ENCODE data around the gene PLA2G2A. TPM values are rescaled to one million over a fixed set of nuclear protein-coding genes. Genes with fewer than 3 reads are reported as not detected.

The PLA2G2A gene
- total RNA-seq, 3 donors from 2014 or later (not counting 1 experiment from before 2014, with no cell fraction given) = not detected

DNA sequence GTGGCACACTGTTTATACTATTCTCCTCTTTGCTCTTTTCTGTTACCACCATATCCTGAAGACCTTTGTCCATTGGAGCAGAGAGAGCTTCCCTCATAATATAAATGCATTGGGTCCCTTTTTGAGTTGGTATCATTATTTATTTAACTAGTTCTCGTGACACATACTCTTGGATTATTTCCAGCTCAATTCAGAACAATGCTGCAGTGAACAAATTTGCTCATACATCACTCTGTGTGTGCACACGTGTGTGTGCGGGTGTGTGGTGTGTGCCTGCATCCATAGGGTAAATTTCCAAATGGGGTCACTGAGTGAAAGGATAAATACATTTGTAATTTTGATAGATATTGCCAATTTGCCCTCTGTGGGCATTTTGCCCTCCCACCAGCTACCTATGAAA lies 5.8 kb downstream of the PLA2G2A start:
- H3K4me3 ChIP-seq (ENCODE audit: low read length) = no peak overlapping the region
- ATAC-seq = no peak
- DNase-seq = no peak
- intact Hi-C loops (cut with micrococcal nuclease) = no loop called here
- no peaks in the 10 kb centered on the region for H3K27me3 ChIP-seq (ENCODE audit: control insufficient read depth, insufficient read depth, low read length)
- TF ChIP-seq, protein P1, sequence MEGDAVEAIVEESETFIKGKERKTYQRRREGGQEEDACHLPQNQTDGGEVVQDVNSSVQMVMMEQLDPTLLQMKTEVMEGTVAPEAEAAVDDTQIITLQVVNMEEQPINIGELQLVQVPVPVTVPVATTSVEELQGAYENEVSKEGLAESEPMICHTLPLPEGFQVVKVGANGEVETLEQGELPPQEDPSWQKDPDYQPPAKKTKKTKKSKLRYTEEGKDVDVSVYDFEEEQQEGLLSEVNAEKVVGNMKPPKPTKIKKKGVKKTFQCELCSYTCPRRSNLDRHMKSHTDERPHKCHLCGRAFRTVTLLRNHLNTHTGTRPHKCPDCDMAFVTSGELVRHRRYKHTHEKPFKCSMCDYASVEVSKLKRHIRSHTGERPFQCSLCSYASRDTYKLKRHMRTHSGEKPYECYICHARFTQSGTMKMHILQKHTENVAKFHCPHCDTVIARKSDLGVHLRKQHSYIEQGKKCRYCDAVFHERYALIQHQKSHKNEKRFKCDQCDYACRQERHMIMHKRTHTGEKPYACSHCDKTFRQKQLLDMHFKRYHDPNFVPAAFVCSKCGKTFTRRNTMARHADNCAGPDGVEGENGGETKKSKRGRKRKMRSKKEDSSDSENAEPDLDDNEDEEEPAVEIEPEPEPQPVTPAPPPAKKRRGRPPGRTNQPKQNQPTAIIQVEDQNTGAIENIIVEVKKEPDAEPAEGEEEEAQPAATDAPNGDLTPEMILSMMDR (IDR thresholded peaks at IDR 0.05) = no peak
- H3K4me3 Mint-ChIP-seq = no peak overlapping the region
- H3K36me3 ChIP-seq (ENCODE audit: control insufficient read depth, insufficient read depth, low read length) = no peaks in the 10 kb centered on the region
- peaks cover 33 to 36% of the 10 kb centered on the region in 2 donors for H3K27me3 Mint-ChIP-seq (ENCODE audit: low read depth in 2 of 2)
- no peak overlapping the region for H3K27ac ChIP-seq (ENCODE audit: low read length)
- WGBS (ENCODE audit: insufficient coverage) = 80% methylated on average over 2 of the region's 3 CpGs
- H3K27ac Mint-ChIP-seq = no peak overlapping the region
- H3K9me3 Mint-ChIP-seq = no peaks in the 10 kb centered on the region
- no peaks in the 10 kb centered on the region for H3K4me1 Mint-ChIP-seq
- no peaks in the 10 kb centered on the region for H3K4me1 ChIP-seq (ENCODE audit: control insufficient read depth, insufficient read depth, low read length)
- no peaks in the 10 kb centered on the region for H3K9me3 ChIP-seq (ENCODE audit: control insufficient read depth, insufficient read depth, low read length)
- no peaks in the 10 kb centered on the region for H3K36me3 Mint-ChIP-seq

DNA sequence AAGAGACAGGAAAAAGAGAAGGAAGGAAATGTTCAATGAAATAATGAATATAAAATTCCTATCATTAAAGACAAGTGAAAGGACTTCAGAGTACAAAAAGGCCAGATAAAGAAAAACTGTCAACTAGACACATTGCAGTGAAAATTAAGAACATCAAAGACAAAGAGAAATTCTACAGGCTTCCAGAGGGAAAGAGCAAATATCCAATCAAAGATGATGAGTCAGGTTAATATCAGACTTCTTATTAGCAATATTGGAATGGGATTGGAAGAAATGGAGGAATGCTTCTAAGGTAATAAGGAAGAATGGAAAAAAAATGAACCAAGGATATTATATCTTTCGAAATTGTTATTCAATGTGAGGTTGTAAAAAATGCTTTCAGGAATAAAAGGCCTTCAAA lies 7.8 kb downstream of the PLA2G2A start:
- Histone ChIP-seq H3K4me1 (ENCODE audit: control insufficient read depth, insufficient read depth, low read length) (no peaks in the 10 kb centered on the region), H3K9me3 (ENCODE audit: control insufficient read depth, insufficient read depth, low read length) (no peaks in the 10 kb centered on the region), H3K4me3 (ENCODE audit: low read length) (no peak overlapping the region), H3K36me3 (ENCODE audit: control insufficient read depth, insufficient read depth, low read length) (no peaks in the 10 kb centered on the region), H3K27me3 (ENCODE audit: control insufficient read depth, insufficient read depth, low read length) (no peaks in the 10 kb centered on the region), H3K27ac (ENCODE audit: low read length) (no peak overlapping the region)
- H3K27ac Mint-ChIP-seq = no peak overlapping the region
- no peaks in the 10 kb centered on the region for H3K36me3 Mint-ChIP-seq
- intact Hi-C loops (cut with micrococcal nuclease) = no loop called here
- 67% methylated on average over 1 of the region's 1 CpG for WGBS (ENCODE audit: insufficient coverage)
- no peaks in the 10 kb centered on the region for H3K9me3 Mint-ChIP-seq
- DNase-seq (no peak), ATAC-seq (no peak)
- TF ChIP-seq, protein P1 (IDR thresholded peaks at IDR 0.05) = no peak
- no peaks in the 10 kb centered on the region for H3K4me1 Mint-ChIP-seq
- no peak overlapping the region for H3K4me3 Mint-ChIP-seq
- peaks cover 34 to 41% of the 10 kb centered on the region in 2 donors for H3K27me3 Mint-ChIP-seq (ENCODE audit: low read depth in 2 of 2)

DNA sequence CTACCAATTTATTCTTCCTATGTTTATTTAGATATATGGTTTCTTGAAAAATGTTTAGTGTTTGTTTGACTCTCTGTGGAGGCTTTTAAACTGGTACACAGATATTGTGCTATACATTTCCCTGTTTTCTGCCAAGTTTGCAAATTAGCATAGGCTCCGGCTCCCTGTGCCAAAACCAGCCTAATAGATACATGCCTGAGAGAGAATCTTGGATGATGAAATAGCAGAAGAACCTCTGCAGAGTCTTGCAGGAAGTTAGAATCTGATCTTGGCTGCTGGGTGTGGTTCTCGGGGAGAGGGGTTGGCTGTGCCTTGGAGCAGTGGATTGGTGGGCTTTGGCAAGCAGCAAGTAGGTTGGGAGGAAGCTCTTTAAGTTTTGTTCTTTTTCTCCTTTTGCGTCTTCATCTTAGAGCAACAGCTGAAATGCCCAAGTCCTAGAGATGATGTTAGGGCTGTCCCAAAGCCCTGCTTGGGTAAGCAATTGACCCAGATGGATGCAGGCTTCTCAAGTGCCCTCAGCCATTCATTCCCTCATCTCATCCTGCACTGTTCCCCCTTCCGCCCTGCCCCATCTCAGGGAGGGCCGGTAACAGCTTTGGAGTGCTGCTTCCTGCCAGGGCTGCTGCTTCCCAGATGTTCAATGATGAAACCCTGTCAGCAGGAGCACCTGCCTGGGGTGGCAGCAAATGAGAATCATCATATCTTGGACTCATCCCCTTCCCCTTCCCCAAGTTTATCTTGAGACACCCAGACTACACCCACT lies 9.3 kb downstream of the PLA2G2A start:
- ATAC-seq = no peak

More for the DNA sequence above, 9.3 kb downstream of the PLA2G2A start:
- Mint-ChIP-seq H3K4me3 (no peak overlapping the region), H3K27me3 (ENCODE audit: low read depth in 2 of 2) (peaks cover 39 to 43% of the 10 kb centered on the region in 2 donors), H3K27ac (no peak overlapping the region), H3K4me1 (no peaks in the 10 kb centered on the region), H3K9me3 (no peaks in the 10 kb centered on the region), H3K36me3 (no peaks in the 10 kb centered on the region)
- 68% methylated on average over 5 of the region's 5 CpGs for WGBS (ENCODE audit: insufficient coverage)
- intact Hi-C loops (cut with micrococcal nuclease) = no loop called here
- H3K27ac ChIP-seq (ENCODE audit: low read length) = no peak overlapping the region
- no peaks in the 10 kb centered on the region for H3K9me3 ChIP-seq (ENCODE audit: control insufficient read depth, insufficient read depth, low read length)
- TF ChIP-seq, protein P1 (IDR thresholded peaks at IDR 0.05) = no peak
- no peaks in the 10 kb centered on the region for H3K36me3 ChIP-seq (ENCODE audit: control insufficient read depth, insufficient read depth, low read length)
- DNase-seq = no peak
- no peak overlapping the region for H3K4me3 ChIP-seq (ENCODE audit: low read length)
- H3K27me3 ChIP-seq (ENCODE audit: control insufficient read depth, insufficient read depth, low read length) = no peaks in the 10 kb centered on the region
- H3K4me1 ChIP-seq (ENCODE audit: control insufficient read depth, insufficient read depth, low read length) = no peaks in the 10 kb centered on the region

Measured in natural killer cell (primary cell).